Gastrocnemius medialis (tissue), 4 donors: Measurements from ENCODE around the gene CERS1. TPM values are rescaled to one million over a fixed set of nuclear protein-coding genes. Genes with fewer than 3 reads are reported as not detected.

ENCODE experiments used
- ATAC-seq, 2 donors: fragments of 150-250 bp; one replicate each; pipeline ENCODE4 v1.9.1; 2016
- DNase-seq, 2 donors: peaks; one replicate each; pipeline ENCODE4 v3.0.0-alpha.2; 2019
- H3K27ac ChIP-seq, 4 donors: fragments of 200-600 bp; sonication (generic); 1 replicate in 1 of 4; 2 replicates in 3 of 4; pipeline ENCODE4 v1.5.1; 2016 to 2018; ENCODE audit warnings: mild to moderate bottlenecking in 2 of 4, moderate library complexity in 1 of 4
- H3K27me3 ChIP-seq, 3 donors: fragments of 200-600 bp; sonication (generic) in 2 of 3; 1 replicate in 1 of 3; 2 replicates in 2 of 3; pipeline versions ENCODE4 v1.5.1 to v1.6.0; 2016 to 2019; ENCODE audit warnings: mild to moderate bottlenecking in 1 of 3, moderate library complexity in 1 of 3
- H3K36me3 ChIP-seq, 2 donors: fragments of 200-600 bp; sonication (generic) in 1 of 2; one replicate each; pipeline ENCODE4 v1.5.1; 2017 to 2018
- H3K4me1 ChIP-seq, 2 donors: fragments of 200-600 bp; sonication (generic) in 1 of 2; one replicate each; pipeline ENCODE4 v1.5.1; 2016 to 2017; ENCODE audit warnings: mild to moderate bottlenecking in 2 of 2
- H3K4me3 ChIP-seq, 4 donors: fragments of 200-600 bp; sonication (generic) in 3 of 4; 1 replicate in 1 of 4; 2 replicates in 3 of 4; pipeline ENCODE4 v1.5.1; 2016 to 2019; ENCODE audit warnings: mild to moderate bottlenecking in 2 of 4
- H3K9me3 ChIP-seq, 3 donors: fragments of 200-600 bp; sonication (generic) in 2 of 3; 1 replicate in 1 of 3; 2 replicates in 2 of 3; pipeline ENCODE4 v1.5.1; 2016 to 2019
- CTCF ChIP-seq, 5 experiments: fragments of 450-650 bp in 3 of 5; fragments of 200-600 bp in 2 of 5; sonication (generic) in 2 of 5; IDR thresholded peaks in 4 of 5; conservative IDR thresholded peaks in 1 of 5; 1 replicate in 4 of 5; 2 replicates in 1 of 5; pipeline ENCODE4 v1.5.1; 2016 to 2019; ENCODE audit warnings: antibody characterized with exemption in 5 of 5, mild to moderate bottlenecking in 3 of 5, moderate library complexity in 3 of 5
- POLR2A ChIP-seq, 2 donors: fragments of 450-650 bp; IDR thresholded peaks; one replicate each; pipeline ENCODE4 v1.6.1; 2017; ENCODE audit warnings: antibody characterized with exemption in 2 of 2, mild to moderate bottlenecking in 2 of 2, moderate library complexity in 2 of 2
- in situ Hi-C, 4 donors: fragments of 200-750 bp; cut with MboI; loops; one replicate each; pipeline versions ENCODE4 v1.15.0 to v1.8.0; 2017; ENCODE audit warnings: low sequenced_read_pairs in 4 of 4
- intact Hi-C: fragments of 100-400 bp; cut with DNase I; formaldehyde crosslinking; loops from one replicate; pipeline ENCODE4 v1.15.1; 2023; ENCODE audit warnings: low total_unique reads
- total RNA-seq, 4 donors: library from RNA; depleted of rRNA; stranded (reverse); fragments of >200 nt; gene quantifications; one replicate each; pipeline versions ENCODE4 v1.1.0 to v1.2.3, GENCODE V29; 2016

Gene CERS1
- total RNA-seq, 4 donors from 2014 or later = 1.1 to 6.9 (median 3.3) TPM

GRCh38 chr19:18941628-18942354, 45.8 kb upstream of the CERS1 start:
- DNase-seq (no peak), ATAC-seq (no peak)
- intact Hi-C loops (loop anchor here (2.0 to 5.0 kb wide), 2 partner anchors 349 to 369 kb away; no protein-coding TSS in a partner anchor), in situ Hi-C loops (no loop called here)
- H3K4me3 ChIP-seq = peak overlapping the region; percentile 26 to 74 (median 36)
- TF ChIP-seq POLR2A (IDR thresholded peaks at IDR 0.05) = no peak
- TF ChIP-seq CTCF (IDR thresholded peaks at IDR 0.05 in 4 of 5, conservative IDR thresholded peaks at IDR 0.05 in 1 of 5) = no peak
- H3K9me3 ChIP-seq = no peaks in the 10 kb centered on the region
- peaks cover 12 to 18% of the 10 kb centered on the region in 2 donors for H3K4me1 ChIP-seq
- H3K27ac ChIP-seq = peak overlapping the region; percentile 58 to 87 (median 76)
- H3K36me3 ChIP-seq = peaks cover 0 to 11% of the 10 kb centered on the region in 2 donors
- H3K27me3 ChIP-seq = no peaks in the 10 kb centered on the region

DNA sequence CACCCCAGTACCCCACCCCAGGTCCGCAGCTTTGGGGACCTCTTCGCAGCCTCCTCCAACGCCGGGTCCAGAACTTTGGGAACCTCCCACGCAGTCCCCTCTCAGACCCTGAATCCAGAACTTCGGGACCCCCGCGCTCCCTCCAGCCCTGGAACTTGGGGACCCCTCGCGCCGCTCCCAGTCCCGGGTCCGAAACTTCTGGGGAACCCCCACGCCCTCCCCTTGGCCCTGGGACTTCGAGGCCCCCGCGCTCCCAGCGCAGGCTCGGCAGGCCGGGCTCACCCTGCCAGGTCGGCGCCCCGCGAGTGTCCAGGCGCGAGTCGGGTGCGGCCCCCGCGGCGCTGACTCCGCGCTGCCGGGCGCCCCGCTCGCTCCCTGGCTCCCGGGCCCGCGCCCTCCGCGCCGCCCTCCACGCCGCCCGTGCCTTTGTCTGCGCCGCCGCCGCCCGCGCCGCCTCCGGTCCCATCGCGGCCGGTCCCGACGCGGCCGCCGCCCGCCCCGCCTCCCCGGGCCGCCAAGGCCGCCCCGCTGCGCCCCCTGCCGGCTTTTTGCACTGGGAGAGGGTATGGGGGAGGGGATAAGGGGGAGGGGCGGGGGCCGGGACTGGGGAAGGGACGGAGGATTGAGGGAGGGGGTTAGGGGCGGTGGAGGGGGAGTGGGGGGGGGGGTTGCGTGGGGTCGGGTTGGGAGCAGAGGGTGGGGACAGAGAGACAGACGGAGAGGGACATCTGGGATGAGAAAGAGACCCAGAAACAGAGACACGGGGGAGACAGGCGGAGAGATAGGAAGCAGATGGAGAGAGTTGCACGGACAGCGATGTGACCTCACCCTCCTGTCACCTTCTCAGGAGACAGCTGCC, 45.0 kb upstream of the CERS1 start, which contains the start of gene HOMER3:
TSS of gene HOMER3 (minus strand) at position 449 of the 859 bp plus-strand sequence. CDS start 2,235 bp downstream, outside the sequence.
- H3K27me3 ChIP-seq = no peaks in the 10 kb centered on the region
- peak within 1 kb of the TSS; percentile 87 to 98 (median 94) for H3K27ac ChIP-seq
- H3K9me3 ChIP-seq = no peaks in the 10 kb centered on the region
- TF ChIP-seq POLR2A (IDR thresholded peaks at IDR 0.05) (peak; percentile 61 to 70), CTCF (IDR thresholded peaks at IDR 0.05 in 4 of 5, conservative IDR thresholded peaks at IDR 0.05 in 1 of 5) (peak in 2 of 5 experiments; percentile 42 to 65)
- DNase-seq (peak; percentile 57 to 74), ATAC-seq (peak; percentile 67 to 78)
- intact Hi-C loops = loop anchor here (1.0 to 5.0 kb wide), 4 partner anchors 22 to 368 kb away; partner anchors contain the start of genes COPE and DDX49
- in situ Hi-C loops = no loop called here
- peaks cover 0 to 18% of the 10 kb centered on the region in 2 donors for H3K36me3 ChIP-seq
- H3K4me1 ChIP-seq = peaks cover 12 to 18% of the 10 kb centered on the region in 2 donors
- H3K4me3 ChIP-seq = peak within 1 kb of the TSS; percentile 67 to 93 (median 78)

GRCh38 chr19:18939922-18940768, 44.2 kb upstream of the CERS1 start:
- Histone ChIP-seq H3K4me3 (peak overlapping the region; percentile 67 to 93 (median 78)), H3K27me3 (no peaks in the 10 kb centered on the region), H3K36me3 (peaks cover 0 to 23% of the 10 kb centered on the region in 2 donors), H3K9me3 (no peaks in the 10 kb centered on the region), H3K4me1 (peaks cover 12 to 18% of the 10 kb centered on the region in 2 donors), H3K27ac (peak overlapping the region; percentile 87 to 98 (median 94))
- in situ Hi-C loops = no loop called here
- DNase-seq (peak; percentile 71 to 93), ATAC-seq (peak; percentile 57 to 82)
- intact Hi-C loops = loop anchor here (1.0 to 5.0 kb wide), 4 partner anchors 21 to 367 kb away; partner anchors contain the start of genes COPE and DDX49
- TF ChIP-seq CTCF (IDR thresholded peaks at IDR 0.05 in 4 of 5, conservative IDR thresholded peaks at IDR 0.05 in 1 of 5) (no peak), POLR2A (IDR thresholded peaks at IDR 0.05) (peak; percentile 58 to 72)

GRCh38 chr19:18939163-18939562, 43.2 kb upstream of the CERS1 start:
- in situ Hi-C loops = no loop called here
- intact Hi-C loops = no loop called here
- Histone ChIP-seq H3K4me3 (peak overlapping the region in 1 of 4 donors; percentile 93), H3K36me3 (peaks cover 0 to 30% of the 10 kb centered on the region in 2 donors), H3K4me1 (peaks cover 12 to 18% of the 10 kb centered on the region in 2 donors), H3K27me3 (no peaks in the 10 kb centered on the region), H3K27ac (peak overlapping the region; percentile 87 to 98 (median 94)), H3K9me3 (no peaks in the 10 kb centered on the region)
- DNase-seq (no peak), ATAC-seq (no peak)
- TF ChIP-seq POLR2A (IDR thresholded peaks at IDR 0.05) (no peak), CTCF (IDR thresholded peaks at IDR 0.05 in 4 of 5, conservative IDR thresholded peaks at IDR 0.05 in 1 of 5) (no peak)
